Fibroblast of skin of back (primary cell): ENCODE results near the gene PCLO. TPM values are rescaled to one million over a fixed set of nuclear protein-coding genes. Genes with fewer than 3 reads are reported as not detected.

Experiments
- DNase-seq: peaks from one replicate; pipeline ENCODE4 v3.0.0-alpha.2; 2013
- polyA plus RNA-seq, 2 experiments: library from polyadenylated mRNA; unstranded; fragments of 120-200 nt; gene quantifications; one replicate each; pipeline ENCODE4 v1.2.1, GENCODE V29; 2013; ENCODE audit not compliant: insufficient read length in 2 of 2

PCLO gene
- 0.01 TPM for polyA plus RNA-seq (2013, experiment 1 of 2; ENCODE audit: insufficient read length)
- 0.05 TPM for polyA plus RNA-seq (2013, experiment 2 of 2; ENCODE audit: insufficient read length)

GRCh38 chr7:83162402-83163256 is at the start of gene PCLO:
PCLO (minus strand) TSS chr7:83162884; CDS start chr7:83162592, 292 bp downstream.
- DNase-seq: peak; percentile 29

DNA sequence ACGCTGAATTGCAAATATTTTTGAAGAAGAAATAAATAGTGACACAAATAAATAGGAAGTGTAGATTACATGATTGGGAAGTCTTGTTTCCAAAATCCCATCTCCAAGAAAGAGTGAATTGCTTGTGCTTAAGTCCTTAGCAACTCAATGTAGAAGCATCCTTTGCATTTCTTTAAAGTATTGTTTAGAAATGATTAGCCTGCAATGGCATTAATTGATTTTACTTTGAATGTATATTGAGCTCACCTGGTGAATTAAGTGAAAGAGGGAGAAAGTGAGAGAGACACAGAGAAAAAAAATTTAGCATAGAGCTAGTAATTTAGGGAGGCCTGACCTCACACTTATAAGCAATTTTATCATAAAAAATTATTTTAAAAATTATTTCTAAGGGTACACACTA is 49.0 kb upstream of the PCLO start:
- no peak for DNase-seq

GRCh38 chr7:83210479-83210878 is 47.8 kb upstream of the PCLO start:
- DNase-seq: no peak

GRCh38 chr7:83204715-83205114 is 42.0 kb upstream of the PCLO start:
- DNase-seq: no peak

DNA sequence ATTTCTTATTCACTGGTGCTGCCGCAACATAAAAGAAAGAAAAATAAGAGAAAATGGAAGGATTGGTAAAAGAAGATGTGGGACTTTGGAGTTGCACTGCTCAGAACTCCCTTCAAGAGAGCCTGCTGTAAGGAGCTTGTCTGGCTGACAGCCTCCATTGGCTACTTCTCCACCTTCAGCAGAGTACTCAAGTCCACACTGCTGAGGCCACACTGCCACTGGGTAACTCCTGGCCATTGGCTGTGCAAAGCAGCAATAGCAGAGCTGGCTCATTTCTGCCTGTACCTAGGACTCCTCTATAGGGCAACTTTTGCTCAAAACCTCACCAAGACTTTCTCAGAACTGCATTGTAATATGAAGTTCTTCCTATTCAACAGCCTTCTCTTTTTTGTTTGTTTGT is 38.7 kb upstream of the PCLO start:
- DNase-seq: no peak

- DNase-seq: no peak
Measured at GRCh38 chr7:83190659-83191389, 28.1 kb upstream of the PCLO start.

DNA sequence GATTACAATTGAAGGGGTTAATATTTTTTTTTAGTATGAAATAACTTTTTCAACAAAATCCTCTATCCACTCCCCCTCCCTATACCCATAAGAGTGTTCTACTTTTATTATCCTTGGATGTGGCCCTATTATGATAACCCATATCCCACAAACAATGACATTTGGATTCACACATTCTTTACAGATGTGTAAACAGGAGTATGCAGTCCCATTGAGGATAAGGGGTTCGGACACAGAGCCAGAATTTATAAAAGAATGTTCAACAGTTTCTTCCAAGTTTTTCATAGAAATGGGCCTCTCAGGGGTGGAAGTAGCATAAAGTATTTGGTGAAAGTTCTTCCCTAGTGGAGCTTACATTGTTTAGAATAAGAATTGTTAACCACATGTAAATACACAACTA is 16.1 kb upstream of the PCLO start:
- DNase-seq: peak; percentile 6

DNA sequence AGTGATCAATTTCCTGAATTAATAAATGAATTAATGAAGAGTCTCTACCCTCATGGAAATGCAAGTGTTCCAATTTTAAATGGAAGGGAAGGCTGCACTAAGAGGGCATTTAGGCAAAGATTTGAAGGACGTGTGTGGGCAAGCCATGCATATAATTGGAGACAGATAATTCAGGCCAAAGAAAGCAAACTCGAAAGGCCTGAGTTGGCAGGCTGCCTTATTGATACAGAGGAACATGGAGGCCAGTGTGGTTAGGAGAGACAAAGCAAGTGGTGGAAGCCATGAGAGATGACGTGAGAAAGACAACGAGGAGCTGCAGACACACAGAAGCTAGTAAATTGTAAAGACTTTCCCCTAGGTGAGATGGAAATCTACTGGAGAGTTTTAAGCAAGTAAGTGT is 15.4 kb upstream of the PCLO start:
- DNase-seq: no peak

GRCh38 chr7:83173664-83174063 is 11.0 kb upstream of the PCLO start:
- DNase-seq: no peak

DNA sequence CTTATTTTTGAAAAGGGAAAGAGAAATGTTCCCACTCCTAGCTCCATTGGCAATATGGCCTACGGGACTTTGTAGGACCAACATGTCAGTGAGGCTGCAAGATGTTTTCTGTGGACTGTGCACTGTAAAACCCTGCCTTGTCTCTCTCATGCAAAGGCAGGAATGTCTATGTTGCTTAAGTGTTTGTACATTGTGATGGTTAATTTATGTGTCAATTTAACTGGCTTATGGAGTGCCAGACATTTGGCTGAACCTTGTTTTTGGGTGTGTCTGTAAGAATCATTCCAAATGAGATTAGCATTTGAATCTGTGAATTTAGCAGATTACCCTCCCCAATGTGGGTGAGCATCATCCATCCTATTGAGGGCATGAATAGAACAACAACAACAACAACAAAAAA is 4.1 kb upstream of the PCLO start:
- no peak for DNase-seq

DNA sequence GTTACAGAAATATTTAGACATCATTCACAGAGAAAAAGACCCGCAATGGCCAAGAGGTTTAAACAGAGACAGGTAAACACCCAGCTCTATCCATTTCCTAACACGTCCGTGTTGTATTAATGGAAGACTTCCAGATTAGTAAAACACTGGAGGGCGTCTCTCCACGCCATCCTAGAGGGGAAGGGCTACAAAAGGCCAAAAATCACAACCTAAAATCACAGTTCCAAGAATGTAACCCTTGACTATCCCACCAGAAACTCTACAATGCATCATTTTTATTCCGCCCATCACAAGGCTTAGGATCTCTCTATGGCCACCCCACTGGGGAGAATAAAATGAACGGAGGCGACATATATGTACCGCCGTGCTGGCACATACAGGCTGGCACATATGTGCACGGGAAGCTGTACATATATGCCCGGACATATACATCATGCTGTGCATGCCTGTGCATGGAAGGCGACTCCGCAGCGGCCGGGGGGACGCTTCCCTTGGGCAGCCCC is 734 bp downstream of the PCLO start:
- no peak for DNase-seq

DNA sequence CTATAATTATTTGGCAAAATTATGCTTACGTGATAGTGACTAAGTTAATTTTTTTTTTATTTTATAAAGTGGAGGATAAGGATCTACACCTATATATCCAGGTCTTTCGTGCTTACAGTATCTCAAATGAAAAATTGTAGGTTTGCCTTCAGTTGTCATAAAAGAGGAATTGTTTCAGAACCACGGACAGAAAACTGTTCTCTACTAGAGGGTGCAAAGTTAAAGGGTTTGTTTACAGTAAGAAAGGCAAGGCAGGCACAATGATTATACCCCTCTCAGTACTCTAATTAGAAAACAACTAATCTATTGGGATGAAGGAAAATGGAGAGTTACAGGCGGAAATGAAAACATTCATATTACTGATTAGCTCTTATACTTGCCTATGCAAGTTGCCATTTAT is 1.5 kb downstream of the PCLO start:
- no peak for DNase-seq

DNA sequence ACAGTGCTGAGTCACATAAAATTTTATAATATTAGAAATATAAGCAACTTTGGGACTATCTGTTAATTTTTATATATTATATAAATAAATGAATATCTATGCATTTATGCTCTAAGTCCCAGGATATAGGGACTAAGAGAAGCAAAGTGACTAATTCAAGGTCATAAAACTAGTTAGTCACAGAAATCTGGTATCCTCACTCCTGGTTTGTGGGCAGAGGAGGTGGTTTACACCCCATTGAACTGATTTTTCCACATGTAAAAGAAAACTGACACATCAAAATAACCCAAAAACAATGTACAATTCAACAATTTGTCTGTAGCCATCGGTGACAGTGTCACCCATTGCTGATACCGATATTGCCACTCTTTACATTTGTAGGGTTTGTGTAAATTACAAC is 3.0 kb downstream of the PCLO start:
- no peak for DNase-seq

DNA sequence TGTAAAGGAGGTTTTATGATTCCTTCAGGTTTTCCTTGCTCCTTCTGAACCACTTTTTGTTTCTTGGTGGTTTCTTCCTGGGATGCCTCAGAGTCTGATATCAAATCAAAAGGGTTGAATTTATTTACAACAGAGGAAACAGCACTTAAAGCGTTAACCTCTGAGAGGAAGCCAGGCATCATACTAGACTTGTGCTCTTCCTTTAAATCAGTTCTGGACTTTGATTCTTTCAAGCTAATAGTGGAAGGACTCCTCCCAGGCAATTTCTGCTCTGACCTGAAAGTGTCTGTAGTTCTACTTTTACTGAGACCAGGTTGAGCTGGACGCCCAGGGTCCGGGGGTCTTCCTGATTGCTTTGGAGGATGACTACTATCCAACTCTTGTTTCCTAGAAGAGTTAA is 6.7 kb downstream of the PCLO start:
- no peak for DNase-seq

DNA sequence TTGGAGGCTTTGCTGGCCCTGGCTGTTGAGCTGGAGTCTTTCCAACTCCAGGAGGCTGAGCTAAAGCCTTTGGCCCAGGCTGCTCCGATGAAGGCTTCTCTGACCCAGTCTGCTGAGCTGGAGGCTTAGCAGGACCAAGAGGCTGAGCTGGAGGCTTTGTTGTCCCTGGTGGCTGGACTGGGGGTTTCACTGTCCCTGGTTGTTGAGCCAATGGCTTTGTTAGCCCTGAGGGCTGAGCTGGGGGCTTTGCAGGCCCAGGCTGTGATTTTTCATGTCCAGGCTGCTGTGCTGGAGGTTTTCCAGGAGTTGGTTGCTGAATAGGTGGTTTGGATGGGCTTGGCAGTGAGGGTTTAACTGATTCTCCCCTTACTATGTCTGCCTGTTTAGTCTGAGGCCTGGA is 7.3 kb downstream of the PCLO start:
- no peak for DNase-seq

DNA sequence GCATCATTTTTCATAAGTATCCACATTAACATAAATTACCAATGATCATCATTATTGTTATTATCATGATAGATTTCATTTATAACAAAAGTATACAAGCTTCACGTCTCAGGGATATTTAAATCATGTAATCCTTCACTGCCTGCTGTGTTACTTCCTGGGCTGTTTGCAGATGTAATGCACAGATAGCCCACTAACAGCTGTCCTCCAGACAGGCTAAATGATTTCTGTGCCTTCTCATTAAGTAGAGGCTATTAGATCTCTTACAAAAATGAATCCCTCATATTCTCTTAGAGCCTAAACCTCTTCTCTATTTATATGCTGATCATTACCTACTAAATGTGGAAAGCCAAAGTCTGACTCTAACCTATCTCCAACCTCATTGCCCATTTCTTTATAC is 9.3 kb downstream of the PCLO start:
- DNase-seq: no peak

DNA sequence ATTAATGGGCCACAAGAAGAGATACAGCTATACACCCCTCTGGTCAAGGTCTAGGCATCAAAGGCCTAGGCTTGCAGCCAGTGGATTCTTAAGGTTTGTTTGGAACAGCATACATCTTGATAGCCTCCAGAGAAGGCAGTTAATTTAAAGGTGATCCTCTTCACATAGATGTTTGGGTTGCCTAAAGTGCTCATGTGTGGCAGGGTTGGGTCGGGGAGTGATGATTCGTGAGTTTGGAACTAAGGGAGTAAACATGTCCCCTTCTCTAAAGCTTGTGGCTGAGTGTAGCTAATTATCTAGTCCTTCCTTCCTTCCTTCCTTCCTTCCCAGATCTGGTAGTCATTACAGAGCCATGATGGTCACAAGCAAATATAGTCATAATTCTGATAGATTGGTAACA is 12.4 kb downstream of the PCLO start:
- DNase-seq: no peak

DNA sequence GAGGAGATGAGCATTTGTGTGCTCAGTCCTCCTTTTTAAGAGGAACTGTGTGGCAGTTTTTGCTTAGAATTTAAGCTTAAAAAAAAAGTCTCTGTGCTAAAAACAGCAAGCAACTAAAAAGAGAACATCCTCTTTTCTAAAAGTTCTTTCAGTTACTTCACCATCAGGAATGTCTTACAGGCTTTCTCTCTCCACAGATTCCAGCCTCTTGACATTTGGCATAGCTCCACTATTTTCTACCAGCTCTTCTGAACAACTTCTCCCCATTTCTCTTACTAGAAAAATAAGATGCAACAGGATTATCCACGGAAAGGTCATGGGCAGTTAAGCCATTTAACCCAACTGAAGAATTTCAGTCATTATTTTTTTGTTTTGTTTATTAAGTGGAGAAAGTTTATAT is 13.2 kb downstream of the PCLO start:
- DNase-seq: peak; percentile 47

DNA sequence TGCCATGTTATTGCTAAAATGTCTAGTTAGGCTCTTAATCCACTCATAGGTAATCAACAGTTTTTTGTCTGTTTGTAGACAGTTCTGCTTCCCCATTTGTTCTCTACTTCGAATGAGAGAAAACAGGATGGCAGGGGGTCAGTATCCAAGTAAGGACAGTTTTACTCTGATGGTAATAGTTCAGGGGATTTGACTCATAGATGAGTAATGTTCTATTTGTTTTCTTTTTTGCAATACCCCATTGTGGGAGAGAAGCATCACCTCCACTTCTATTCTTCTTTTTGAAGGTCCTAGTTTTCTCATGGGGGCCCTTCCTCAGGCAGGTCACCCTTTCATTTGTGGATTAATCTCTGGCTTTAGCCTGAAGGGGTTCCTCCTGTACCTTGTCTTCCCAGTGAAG is 13.9 kb downstream of the PCLO start:
- peak; percentile 36 for DNase-seq

- peak; percentile 21 for DNase-seq
Measured at GRCh38 chr7:83143107-83143506, 19.6 kb downstream of the PCLO start.

DNA sequence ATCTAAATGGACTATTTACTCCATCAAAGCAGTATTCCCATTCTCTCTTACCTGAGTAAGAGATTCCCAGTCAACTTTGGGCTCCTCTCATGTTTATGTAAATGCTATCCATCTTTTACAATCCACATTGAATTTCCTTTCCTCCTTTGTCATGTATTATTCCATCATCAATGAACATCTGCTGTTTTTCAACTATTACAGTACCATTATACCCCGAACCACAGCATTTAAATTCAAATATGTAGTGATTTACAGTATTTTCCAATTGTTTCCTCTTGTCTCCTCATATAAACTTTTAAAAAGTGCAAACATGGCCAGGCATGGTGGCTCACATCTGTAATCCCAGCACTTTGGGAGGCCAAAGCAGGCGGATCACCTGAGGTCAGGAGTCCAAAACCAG is 20.3 kb downstream of the PCLO start:
- no peak for DNase-seq

GRCh38 chr7:83141927-83142326 is 20.8 kb downstream of the PCLO start:
- DNase-seq: no peak

- DNase-seq: no peak
Measured at GRCh38 chr7:83130623-83131545, 31.8 kb downstream of the PCLO start.
